ENCODE results near the gene LTB. TPM values are rescaled to one million over a fixed set of nuclear protein-coding genes. Genes with fewer than 3 reads are reported as not detected.

The LTB gene
- total RNA-seq, 4 donors from 2014 or later: 0.57 TPM; not detected in 3

DNA sequence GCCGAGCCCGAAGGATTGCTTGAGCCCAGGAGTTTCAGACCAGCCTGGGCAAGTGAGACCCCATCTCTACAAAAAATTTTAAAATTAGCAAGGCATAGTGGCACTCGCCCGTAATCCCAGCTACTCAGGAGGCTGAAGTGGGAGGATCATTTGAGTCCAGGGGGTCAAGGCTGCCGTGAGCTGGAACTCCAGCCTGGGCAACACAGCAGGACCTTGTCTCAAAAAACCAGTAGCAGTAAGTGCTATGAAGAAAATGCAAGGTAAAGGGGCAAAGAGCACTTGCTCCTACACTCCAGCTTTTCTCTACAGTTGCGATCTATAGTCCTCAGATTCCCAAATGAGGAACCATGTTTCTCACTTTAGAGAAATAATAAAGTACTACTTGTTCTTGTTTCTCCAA, 38.6 kb downstream of the LTB start:
- TF ChIP-seq EP300 (IDR thresholded peaks at IDR 0.05): no peak
- no peak for TF ChIP-seq POLR2AphosphoS5 (IDR thresholded peaks at IDR 0.05)
- TF ChIP-seq, protein P1, sequence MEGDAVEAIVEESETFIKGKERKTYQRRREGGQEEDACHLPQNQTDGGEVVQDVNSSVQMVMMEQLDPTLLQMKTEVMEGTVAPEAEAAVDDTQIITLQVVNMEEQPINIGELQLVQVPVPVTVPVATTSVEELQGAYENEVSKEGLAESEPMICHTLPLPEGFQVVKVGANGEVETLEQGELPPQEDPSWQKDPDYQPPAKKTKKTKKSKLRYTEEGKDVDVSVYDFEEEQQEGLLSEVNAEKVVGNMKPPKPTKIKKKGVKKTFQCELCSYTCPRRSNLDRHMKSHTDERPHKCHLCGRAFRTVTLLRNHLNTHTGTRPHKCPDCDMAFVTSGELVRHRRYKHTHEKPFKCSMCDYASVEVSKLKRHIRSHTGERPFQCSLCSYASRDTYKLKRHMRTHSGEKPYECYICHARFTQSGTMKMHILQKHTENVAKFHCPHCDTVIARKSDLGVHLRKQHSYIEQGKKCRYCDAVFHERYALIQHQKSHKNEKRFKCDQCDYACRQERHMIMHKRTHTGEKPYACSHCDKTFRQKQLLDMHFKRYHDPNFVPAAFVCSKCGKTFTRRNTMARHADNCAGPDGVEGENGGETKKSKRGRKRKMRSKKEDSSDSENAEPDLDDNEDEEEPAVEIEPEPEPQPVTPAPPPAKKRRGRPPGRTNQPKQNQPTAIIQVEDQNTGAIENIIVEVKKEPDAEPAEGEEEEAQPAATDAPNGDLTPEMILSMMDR (IDR thresholded peaks at IDR 0.05): no peak
- no peak for TF ChIP-seq POLR2A (IDR thresholded peaks at IDR 0.05)
- WGBS, 2 donors (ENCODE audit: low coverage in 1 of 2): 91 to 100% methylated on average over 5 to 6 of the region's 6 CpGs
- Histone ChIP-seq H3K36me3 (peaks cover 0 to 18% of the 10 kb centered on the region in 2 donors), H3K27me3 (no peaks in the 10 kb centered on the region), H3K9me3 (no peaks in the 10 kb centered on the region), H3K27ac (peak overlapping the region in 3 of 4 donors; percentile 15 to 96 (median 95)), H3K4me3 (no peak overlapping the region), H3K4me1 (peaks cover 13 to 61% (median 36%) of the 10 kb centered on the region in 3 donors)
- no peak for ATAC-seq

DNA sequence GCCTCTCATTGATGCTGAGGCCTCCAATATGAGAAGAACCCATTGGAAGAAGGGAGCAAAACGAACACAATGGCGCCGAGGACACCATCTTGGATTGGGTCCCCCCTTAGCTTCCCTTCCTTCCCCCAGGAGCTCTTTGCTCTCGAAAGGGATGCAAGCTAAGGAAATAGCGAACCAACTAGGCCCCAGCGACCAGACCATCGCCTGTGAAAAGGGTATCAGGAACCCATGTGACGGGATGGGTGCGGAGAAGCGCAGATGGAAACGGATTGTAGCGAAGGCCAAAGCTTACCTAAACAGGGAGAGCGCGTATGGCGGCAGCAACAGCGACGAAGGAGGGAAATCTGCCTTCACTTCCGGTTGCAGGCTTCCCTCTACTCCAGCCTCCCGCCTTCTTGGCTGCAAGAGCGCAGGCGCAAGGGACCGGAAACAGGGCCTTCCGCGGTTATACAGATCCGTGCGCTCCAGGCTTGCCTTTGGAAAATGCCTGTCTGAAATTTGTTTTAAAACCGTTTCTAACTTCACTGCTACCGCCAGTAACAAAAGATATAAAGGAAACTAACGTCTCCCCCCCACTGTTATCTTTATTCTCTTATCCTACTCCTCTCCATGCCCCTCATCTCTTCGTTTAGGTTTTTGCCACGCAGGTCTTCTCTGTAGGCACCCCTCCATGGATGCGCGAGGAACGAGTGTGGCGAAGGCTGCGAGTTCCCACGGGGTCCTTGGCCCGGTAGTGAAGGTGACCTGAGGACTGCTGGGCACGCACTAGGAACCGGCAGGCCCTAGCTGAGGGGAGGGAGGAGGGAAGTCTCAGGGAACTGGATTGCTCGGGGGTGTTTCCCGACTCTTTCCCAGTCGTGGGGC, 40.3 kb downstream of the LTB start, which contains the start of gene DDX39B:
DDX39B (minus strand) TSS at position 346 of the 864 bp plus-strand sequence. CDS start 1,471 bp downstream, outside the sequence.
- TF ChIP-seq POLR2AphosphoS5 (IDR thresholded peaks at IDR 0.05) (peak; percentile 96), EP300 (IDR thresholded peaks at IDR 0.05) (no peak), POLR2A (IDR thresholded peaks at IDR 0.05) (peak; percentile 62 to 67)
- H3K27ac ChIP-seq: peak within 1 kb of the TSS; percentile 83 to 96 (median 94)
- WGBS, 2 donors (ENCODE audit: low coverage in 1 of 2): 0% methylated on average over 5 to 30 of the region's 43 CpGs
- peaks cover 9 to 63% (median 30%) of the 10 kb centered on the region in 3 donors for H3K4me1 ChIP-seq
- peak; percentile 95 for ATAC-seq
- no peaks in the 10 kb centered on the region for H3K27me3 ChIP-seq
- no peaks in the 10 kb centered on the region for H3K9me3 ChIP-seq
- H3K36me3 ChIP-seq: peaks cover 0 to 36% of the 10 kb centered on the region in 2 donors
- H3K4me3 ChIP-seq: peak within 1 kb of the TSS; percentile 76 to 92

DNA sequence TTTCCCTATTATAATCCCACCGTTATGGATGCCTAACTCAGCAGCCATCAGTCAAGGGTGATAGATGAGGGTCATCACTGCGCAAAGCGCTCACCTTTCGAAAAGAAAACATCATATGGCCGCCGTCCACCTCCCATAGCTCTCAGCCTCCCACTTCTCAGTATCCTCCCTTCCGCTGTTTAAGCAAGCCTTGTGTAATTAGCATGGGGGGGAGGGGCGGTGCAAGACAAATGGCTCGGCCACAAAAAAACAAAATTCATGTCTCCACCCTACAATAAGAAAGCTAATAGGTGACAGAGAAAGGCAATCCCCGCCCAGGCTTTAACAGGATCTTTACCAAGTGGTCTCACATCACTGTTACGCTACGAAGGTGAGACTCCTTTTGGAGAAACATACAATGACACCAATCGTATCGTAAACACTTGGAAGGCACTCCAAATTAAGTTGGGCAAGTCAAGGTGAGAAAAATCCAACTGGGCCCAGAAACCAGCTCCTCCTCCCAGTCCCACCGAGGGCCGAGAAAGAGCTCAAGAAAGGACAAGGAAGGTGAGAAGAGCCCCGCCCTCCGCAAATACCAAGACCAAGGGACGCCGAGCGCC, 41.1 kb downstream of the LTB start:
- Histone ChIP-seq H3K27ac (peak overlapping the region; percentile 83 to 96 (median 94)), H3K9me3 (no peaks in the 10 kb centered on the region), H3K27me3 (no peaks in the 10 kb centered on the region), H3K36me3 (peaks cover 2 to 43% of the 10 kb centered on the region in 2 donors), H3K4me1 (peaks cover 9 to 63% (median 26%) of the 10 kb centered on the region in 3 donors), H3K4me3 (peak overlapping the region; percentile 76 to 92)
- 1% methylated on average over 14 to 18 of the region's 21 CpGs for WGBS, 2 donors (ENCODE audit: low coverage in 1 of 2)
- TF ChIP-seq EP300 (IDR thresholded peaks at IDR 0.05) (no peak), POLR2AphosphoS5 (IDR thresholded peaks at IDR 0.05) (no peak), POLR2A (IDR thresholded peaks at IDR 0.05) (no peak)
- TF ChIP-seq, protein P1 (IDR thresholded peaks at IDR 0.05): no peak
- ATAC-seq: no peak

DNA sequence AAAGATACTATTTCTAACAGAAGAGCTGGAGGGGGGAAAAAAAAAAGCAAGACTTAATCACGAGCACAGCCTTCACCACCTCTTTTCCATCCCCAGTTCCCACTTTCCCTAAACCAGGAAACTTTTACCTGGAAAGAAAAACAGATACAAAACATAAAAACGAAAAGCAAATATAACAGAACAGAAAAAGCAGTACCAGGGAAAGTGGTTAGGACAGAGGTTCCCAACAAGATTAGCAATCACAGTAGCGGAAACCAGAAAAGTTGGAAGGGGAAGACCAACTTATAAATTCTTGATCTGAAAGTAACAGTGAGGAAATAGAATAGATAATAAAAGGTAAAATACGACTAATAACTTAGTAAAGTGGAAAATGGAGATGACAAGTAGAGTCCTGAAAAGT, 41.6 kb downstream of the LTB start:
- Histone ChIP-seq H3K27ac (peak overlapping the region; percentile 83 to 96 (median 94)), H3K27me3 (no peaks in the 10 kb centered on the region), H3K36me3 (peaks cover 7 to 48% of the 10 kb centered on the region in 2 donors), H3K4me3 (peak overlapping the region; percentile 76 to 92), H3K4me1 (peaks cover 9 to 64% (median 24%) of the 10 kb centered on the region in 3 donors), H3K9me3 (no peaks in the 10 kb centered on the region)
- 12 to 17% methylated on average over 2 to 4 of the region's 4 CpGs for WGBS, 2 donors (ENCODE audit: low coverage in 1 of 2)
- ATAC-seq: no peak
- TF ChIP-seq POLR2A (IDR thresholded peaks at IDR 0.05) (no peak), POLR2AphosphoS5 (IDR thresholded peaks at IDR 0.05) (no peak), EP300 (IDR thresholded peaks at IDR 0.05) (no peak)
- TF ChIP-seq, protein P1 (IDR thresholded peaks at IDR 0.05): no peak

DNA sequence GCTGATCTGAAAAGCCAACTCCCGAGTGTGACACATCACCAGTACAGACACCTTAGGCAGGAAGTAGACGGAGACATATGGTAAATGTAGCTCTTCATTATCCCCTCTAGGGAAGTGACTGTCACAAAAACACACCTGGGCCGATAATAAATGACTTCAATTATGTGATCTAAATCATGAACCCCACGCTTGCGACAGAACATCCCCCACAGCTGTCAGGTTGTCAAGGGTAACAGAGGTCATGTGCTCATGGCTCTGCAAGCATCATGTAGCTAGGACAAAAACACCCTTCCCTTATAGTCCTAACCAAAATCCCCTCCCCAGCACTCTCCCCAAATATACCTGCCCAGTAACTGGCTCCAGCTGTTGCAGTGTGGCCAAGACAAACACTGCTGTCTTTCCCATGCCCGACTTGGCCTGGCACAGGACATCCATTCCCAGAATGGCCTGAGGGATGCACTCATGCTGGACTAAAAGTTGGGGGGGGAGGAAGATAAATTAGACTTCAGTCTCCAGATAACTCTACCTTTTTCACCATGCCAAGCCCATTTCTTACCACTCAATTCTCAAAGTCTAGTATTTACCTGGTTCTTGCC, 43.3 kb downstream of the LTB start:
- no peak for TF ChIP-seq EP300 (IDR thresholded peaks at IDR 0.05)
- no peak for TF ChIP-seq POLR2AphosphoS5 (IDR thresholded peaks at IDR 0.05)
- TF ChIP-seq, protein P1 (IDR thresholded peaks at IDR 0.05): no peak
- no peak for TF ChIP-seq POLR2A (IDR thresholded peaks at IDR 0.05)
- peak overlapping the region in 1 of 4 donors; percentile 4 for H3K27ac ChIP-seq
- H3K4me3 ChIP-seq: peak overlapping the region in 1 of 2 donors; percentile 76
- H3K27me3 ChIP-seq: no peaks in the 10 kb centered on the region
- H3K4me1 ChIP-seq: peaks cover 9 to 64% (median 24%) of the 10 kb centered on the region in 3 donors
- peaks cover 8 to 66% of the 10 kb centered on the region in 2 donors for H3K36me3 ChIP-seq
- WGBS, 2 donors (ENCODE audit: low coverage in 1 of 2): 50 to 52% methylated on average over 3 to 5 of the region's 6 CpGs
- H3K9me3 ChIP-seq: no peaks in the 10 kb centered on the region
- ATAC-seq: no peak
